Measurements from ENCODE around the gene ETV6. TPM values are rescaled to one million over a fixed set of nuclear protein-coding genes. Genes with fewer than 3 reads are reported as not detected.

The ETV6 gene
- total and polyA plus RNA-seq, 2 of the 8 experiments (the other 6 are each of a cell fraction or from before 2014, with no cell fraction given) = 5.5 to 23.9 TPM

GRCh38 chr12:11764837-11765236 lies 115.4 kb downstream of the ETV6 start:
- Histone ChIP-seq H3K56ac (replicated peaks; ENCODE audit: insufficient read length, low read depth, low read length) (no peak overlapping the region), H3K4ac (replicated peaks; ENCODE audit: insufficient read length, low read depth, low read length) (no peak overlapping the region), H3K9ac (replicated peaks in 1 of 4; ENCODE audit: extremely low read depth in 1 of 4, low read depth in 3 of 4, low read length in 3 of 4) (no peak overlapping the region), H3K23me2 (ENCODE audit: low read depth, low read length) (no peaks in the 10 kb centered on the region), H3K79me1 (ENCODE audit: low read depth, low read length) (no peaks in the 10 kb centered on the region), H3K4me3 (ENCODE audit: extremely low read depth in 1 of 4, insufficient read depth in 2 of 4, low read depth in 3 of 4, low read length in 4 of 4) (no peak overlapping the region), H3K14ac (ENCODE audit: insufficient read length) (no peak overlapping the region), H3K36me3 (ENCODE audit: control insufficient read depth in 2 of 4, insufficient read depth in 4 of 4, low read length in 3 of 4) (no peaks in the 10 kb centered on the region; a peak in 1 of 8 replicates), H4K5ac (ENCODE audit: insufficient read length, low read depth, low read length) (no peak overlapping the region), H2AFZ (ENCODE audit: low read length) (no peak overlapping the region), H2BK20ac (ENCODE audit: low read length) (no peak overlapping the region), H3K23ac (ENCODE audit: insufficient read length) (no peak overlapping the region), H3K9me3 (ENCODE audit: insufficient read depth in 2 of 2, low read depth in 1 of 2, low read length in 1 of 2) (no peaks in the 10 kb centered on the region), H3K4me1 (replicated peaks in 1 of 4; ENCODE audit: control insufficient read depth in 3 of 4, insufficient read depth in 4 of 4, low read length in 3 of 4) (peaks cover 7 to 27% (median 9%) of the 10 kb centered on the region in 4 experiments), H2BK12ac (ENCODE audit: low read depth, low read length) (no peak overlapping the region), H4K91ac (replicated peaks; ENCODE audit: insufficient read length, low read length) (no peak overlapping the region), H2BK15ac (ENCODE audit: low read length) (no peak overlapping the region), H2BK5ac (ENCODE audit: low read depth, low read length) (no peak overlapping the region), H3K79me2 (ENCODE audit: control insufficient read depth in 1 of 2, insufficient read depth in 2 of 2, low read length in 2 of 2) (0 out of 4 replicates have a peak, but pooled peaks cover 0 to 3% of the 10 kb centered on the region in 2 experiments), H4K8ac (ENCODE audit: extremely low read depth, insufficient read depth, low read length) (no peak overlapping the region), H3K27ac (ENCODE audit: low read depth, low read length) (no peak overlapping the region), H3K18ac (ENCODE audit: extremely low read depth, low read length) (no peak overlapping the region), H2AK5ac (ENCODE audit: low read depth, low read length) (no peak overlapping the region), H3K27me3 (replicated peaks in 1 of 4; ENCODE audit: control insufficient read depth in 3 of 4, extremely low read depth in 1 of 4, insufficient read depth in 3 of 4, low read length in 3 of 4) (no peaks in the 10 kb centered on the region), H2BK120ac (replicated peaks; ENCODE audit: low read depth, low read length) (no peak overlapping the region), H4K20me1 (replicated peaks in 1 of 2; ENCODE audit: control insufficient read depth in 1 of 2, insufficient read depth in 2 of 2, low read length in 2 of 2) (no peaks in the 10 kb centered on the region), H3K4me2 (ENCODE audit: insufficient read depth in 1 of 2, low read depth in 2 of 2, low read length in 2 of 2) (no peak overlapping the region)
- POLR2A ChIA-PET (ENCODE audit: partially characterized antibody) = interaction anchor here (1.4 to 2.7 kb wide), 2 partner anchors 15 to 17 kb away, joined by 3 to 6 read pairs; no protein-coding TSS in a partner anchor
- DNase-seq (ENCODE audit: low read depth in 1 of 2, low spot score in 2 of 2) (no peak), FAIRE-seq (no peak)
- CTCF ChIA-PET (ENCODE audit: partially characterized antibody) = interaction anchor here (1.5 to 2.5 kb wide), 2 partner anchors 48 to 184 kb away, joined by 3 to 6 read pairs; no protein-coding TSS in a partner anchor
- no peak for TF ChIP-seq CREB1 (IDR thresholded peaks at IDR 0.05)
- no peak for TF ChIP-seq ATF3 (IDR thresholded peaks at IDR 0.05; ENCODE audit: insufficient read depth, low read depth, low read length)
- no peak for TF ChIP-seq TBP (IDR thresholded peaks at IDR 0.05; ENCODE audit: low read depth, low read length)
- no peak for TF ChIP-seq RBBP5 (IDR thresholded peaks at IDR 0.05; ENCODE audit: borderline replicate concordance, low read depth, low read length)
- TF ChIP-seq RFX5 (IDR thresholded peaks at IDR 0.05; ENCODE audit: borderline replicate concordance, low read depth, low read length) = no peak
- TF ChIP-seq ASH2L (IDR thresholded peaks at IDR 0.05; ENCODE audit: low read length) = no peak
- TF ChIP-seq CEBPB (IDR thresholded peaks at IDR 0.05; ENCODE audit: low read depth, low read length) = no peak
- TF ChIP-seq CHD1 (IDR thresholded peaks at IDR 0.05; ENCODE audit: low read depth, low read length) = no peak
- no peak for TF ChIP-seq POU5F1 (IDR thresholded peaks at IDR 0.05; ENCODE audit: low read depth, low read length)
- TF ChIP-seq ZNF274 (IDR thresholded peaks at IDR 0.05; ENCODE audit: borderline replicate concordance, extremely low read depth, low read length) = no peak

Data from H1 (cell line).